ENCODE results near the gene TPI1. TPM values are rescaled to one million over a fixed set of nuclear protein-coding genes. Genes with fewer than 3 reads are reported as not detected.
"Not testable (repeated sequence)": the region's sequence is repeated elsewhere in the genome, so short reads cannot be mapped to it uniquely, and the experiment has no call there.

The TPI1 gene
- total and polyA plus RNA-seq, 9 donors, result 707 to 1,287 (median 972) TPM

- not testable (repeated sequence) for H3K4me3 ChIP-seq (ENCODE audit: low read length); DNase-seq; H3K9me3 ChIP-seq (replicated peaks; ENCODE audit: control insufficient read depth, low read depth, low read length); H3K36me3 ChIP-seq (ENCODE audit: control insufficient read depth, insufficient read depth, low read length); H3K4me1 ChIP-seq (ENCODE audit: control insufficient read depth, insufficient read depth, low read length); H3K27me3 ChIP-seq (ENCODE audit: control insufficient read depth, insufficient read depth, low read length)
- H3K27ac ChIP-seq (ENCODE audit: low read length), result peak overlapping the region; percentile 94
- WGBS (ENCODE audit: insufficient coverage), result 95% methylated on average over 13 of the region's 21 CpGs
Measured at GRCh38 chr12:6889775-6890573, 22.6 kb downstream of the TPI1 start.

- WGBS (ENCODE audit: insufficient coverage), result under 1% methylated on average over 63 of the region's 68 CpGs
- peaks cover 5% of the 10 kb centered on the region for H3K36me3 ChIP-seq (ENCODE audit: control insufficient read depth, insufficient read depth, low read length)
- peak overlapping the region; percentile 59 for H3K4me3 ChIP-seq (ENCODE audit: low read length)
- peaks cover 8% of the 10 kb centered on the region for H3K4me1 ChIP-seq (ENCODE audit: control insufficient read depth, insufficient read depth, low read length)
- H3K27ac ChIP-seq (ENCODE audit: low read length), result peak overlapping the region; percentile 97
- H3K9me3 ChIP-seq (replicated peaks; ENCODE audit: control insufficient read depth, low read depth, low read length), result no peaks in the 10 kb centered on the region
- no peaks in the 10 kb centered on the region for H3K27me3 ChIP-seq (ENCODE audit: control insufficient read depth, insufficient read depth, low read length)
- DNase-seq, result peak; percentile 99
Measured at GRCh38 chr12:6890789-6891645, 23.7 kb downstream of the TPI1 start.

- 100% methylated on average over 1 of the region's 5 CpGs for WGBS (ENCODE audit: insufficient coverage)
Measured at GRCh38 chr12:6891646-6892001, 24.3 kb downstream of the TPI1 start.

GRCh38 chr12:6892683-6893082 is 25.4 kb downstream of the TPI1 start:
- WGBS (ENCODE audit: insufficient coverage), result 89% methylated on average over 3 of the region's 3 CpGs
- H3K36me3 ChIP-seq (ENCODE audit: control insufficient read depth, insufficient read depth, low read length); DNase-seq: not testable (repeated sequence)

More at GRCh38 chr12:6891646-6892001, 24.3 kb downstream of the TPI1 start:
- peak overlapping the region; percentile 97 for H3K27ac ChIP-seq (ENCODE audit: low read length)
- DNase-seq, result no peak
- peaks cover 5% of the 10 kb centered on the region for H3K36me3 ChIP-seq (ENCODE audit: control insufficient read depth, insufficient read depth, low read length)
- H3K4me3 ChIP-seq (ENCODE audit: low read length), result peak overlapping the region; percentile 59
- H3K27me3 ChIP-seq (ENCODE audit: control insufficient read depth, insufficient read depth, low read length), result no peaks in the 10 kb centered on the region
- no peaks in the 10 kb centered on the region for H3K9me3 ChIP-seq (replicated peaks; ENCODE audit: control insufficient read depth, low read depth, low read length)
- peaks cover 8% of the 10 kb centered on the region for H3K4me1 ChIP-seq (ENCODE audit: control insufficient read depth, insufficient read depth, low read length)

GRCh38 chr12:6894321-6894720 is 27.0 kb downstream of the TPI1 start:
- H3K36me3 ChIP-seq (ENCODE audit: control insufficient read depth, insufficient read depth, low read length), result no peaks in the 10 kb centered on the region
- H3K4me1 ChIP-seq (ENCODE audit: control insufficient read depth, insufficient read depth, low read length), result peaks cover 8% of the 10 kb centered on the region
- WGBS (ENCODE audit: insufficient coverage), result no CpG with 5 or more reads among the region's 3 CpGs
- no peak overlapping the region for H3K4me3 ChIP-seq (ENCODE audit: low read length)
- no peak for DNase-seq
- no peak overlapping the region for H3K27ac ChIP-seq (ENCODE audit: low read length)
- no peaks in the 10 kb centered on the region for H3K27me3 ChIP-seq (ENCODE audit: control insufficient read depth, insufficient read depth, low read length)
- no peaks in the 10 kb centered on the region for H3K9me3 ChIP-seq (replicated peaks; ENCODE audit: control insufficient read depth, low read depth, low read length)

More at GRCh38 chr12:6892683-6893082, 25.4 kb downstream of the TPI1 start:
- H3K4me1 ChIP-seq (ENCODE audit: control insufficient read depth, insufficient read depth, low read length); H3K27me3 ChIP-seq (ENCODE audit: control insufficient read depth, insufficient read depth, low read length); H3K9me3 ChIP-seq (replicated peaks; ENCODE audit: control insufficient read depth, low read depth, low read length); H3K4me3 ChIP-seq (ENCODE audit: low read length); H3K27ac ChIP-seq (ENCODE audit: low read length): not testable (repeated sequence)

- H3K4me3 ChIP-seq (ENCODE audit: low read length), result no peak overlapping the region
- H3K27me3 ChIP-seq (ENCODE audit: control insufficient read depth, insufficient read depth, low read length), result no peaks in the 10 kb centered on the region
- no peaks in the 10 kb centered on the region for H3K4me1 ChIP-seq (ENCODE audit: control insufficient read depth, insufficient read depth, low read length)
- H3K9me3 ChIP-seq (replicated peaks; ENCODE audit: control insufficient read depth, low read depth, low read length), result no peaks in the 10 kb centered on the region
- WGBS (ENCODE audit: insufficient coverage), result 48% methylated on average over 4 of the region's 6 CpGs
- DNase-seq, result no peak
- no peak overlapping the region for H3K27ac ChIP-seq (ENCODE audit: low read length)
- H3K36me3 ChIP-seq (ENCODE audit: control insufficient read depth, insufficient read depth, low read length), result no peaks in the 10 kb centered on the region
Measured at GRCh38 chr12:6896846-6897435, 29.6 kb downstream of the TPI1 start.

- H3K4me3 ChIP-seq (ENCODE audit: low read length), result no peak overlapping the region
- peaks cover 5% of the 10 kb centered on the region for H3K4me1 ChIP-seq (ENCODE audit: control insufficient read depth, insufficient read depth, low read length)
- H3K27me3 ChIP-seq (ENCODE audit: control insufficient read depth, insufficient read depth, low read length), result no peaks in the 10 kb centered on the region
- H3K9me3 ChIP-seq (replicated peaks; ENCODE audit: control insufficient read depth, low read depth, low read length), result no peaks in the 10 kb centered on the region
- no peaks in the 10 kb centered on the region for H3K36me3 ChIP-seq (ENCODE audit: control insufficient read depth, insufficient read depth, low read length)
- DNase-seq, result no peak
- no peak overlapping the region for H3K27ac ChIP-seq (ENCODE audit: low read length)
- 100% methylated on average over 1 of the region's 5 CpGs for WGBS (ENCODE audit: insufficient coverage)
Measured at GRCh38 chr12:6899427-6899826, 32.1 kb downstream of the TPI1 start.

- peak; percentile 82 for DNase-seq
- H3K9me3 ChIP-seq (replicated peaks; ENCODE audit: control insufficient read depth, low read depth, low read length), result no peaks in the 10 kb centered on the region
- no peaks in the 10 kb centered on the region for H3K27me3 ChIP-seq (ENCODE audit: control insufficient read depth, insufficient read depth, low read length)
- peaks cover 7% of the 10 kb centered on the region for H3K4me1 ChIP-seq (ENCODE audit: control insufficient read depth, insufficient read depth, low read length)
- H3K27ac ChIP-seq (ENCODE audit: low read length), result no peak overlapping the region
- WGBS (ENCODE audit: insufficient coverage), result 18% methylated on average over 3 of the region's 10 CpGs
- no peak overlapping the region for H3K4me3 ChIP-seq (ENCODE audit: low read length)
- H3K36me3 ChIP-seq (ENCODE audit: control insufficient read depth, insufficient read depth, low read length), result no peaks in the 10 kb centered on the region
Measured at GRCh38 chr12:6899837-6900519, 32.6 kb downstream of the TPI1 start.

- Histone ChIP-seq H3K4me3 (ENCODE audit: low read length) (no peak overlapping the region), H3K9me3 (replicated peaks; ENCODE audit: control insufficient read depth, low read depth, low read length) (no peaks in the 10 kb centered on the region), H3K27ac (ENCODE audit: low read length) (no peak overlapping the region), H3K27me3 (ENCODE audit: control insufficient read depth, insufficient read depth, low read length) (no peaks in the 10 kb centered on the region), H3K36me3 (ENCODE audit: control insufficient read depth, insufficient read depth, low read length) (no peaks in the 10 kb centered on the region), H3K4me1 (ENCODE audit: control insufficient read depth, insufficient read depth, low read length) (peaks cover 13% of the 10 kb centered on the region)
- DNase-seq, result no peak
- WGBS (ENCODE audit: insufficient coverage), result 75% methylated on average over 1 of the region's 4 CpGs
Measured at GRCh38 chr12:6902448-6902847, 35.1 kb downstream of the TPI1 start.

All from muscle of leg (tissue), 11 donors.